Trophoblast cell (in vitro differentiated cells and primary cell): ENCODE measurements around the gene KDM1B.

Experiments used
- DNase-seq, 2 donors: peaks; one replicate each; pipeline ENCODE4 v3.0.0-alpha.2; 2016
- H2AFZ ChIP-seq: 2 replicates; pipeline ENCODE4 v1.6.1; 2013; ENCODE audit warnings: low read length, moderate library complexity, mild to moderate bottlenecking; ENCODE audit not compliant: insufficient read depth, poor library complexity
- H2AK5ac ChIP-seq: 2 replicates; pipeline ENCODE4 v1.6.1; 2013; ENCODE audit warnings: mild to moderate bottlenecking, low read length
- H2BK120ac ChIP-seq: 2 replicates; pipeline ENCODE4 v1.6.1; 2013; ENCODE audit warnings: low read length, mild to moderate bottlenecking, moderate library complexity; ENCODE audit not compliant: insufficient read depth, poor library complexity
- H2BK12ac ChIP-seq: 2 replicates; pipeline ENCODE4 v1.6.1; 2013; ENCODE audit warnings: mild to moderate bottlenecking, low read length, moderate library complexity
- H2BK5ac ChIP-seq: 2 replicates; pipeline ENCODE4 v1.6.1; 2013; ENCODE audit warnings: low read length, low read depth, moderate library complexity, mild to moderate bottlenecking; ENCODE audit not compliant: poor library complexity
- H3K14ac ChIP-seq: 2 replicates; pipeline ENCODE4 v1.6.1; 2013; ENCODE audit warnings: mild to moderate bottlenecking, low read length
- H3K18ac ChIP-seq: 2 replicates; pipeline ENCODE4 v1.6.1; 2013; ENCODE audit warnings: mild to moderate bottlenecking, low read length
- H3K23ac ChIP-seq: 2 replicates; pipeline ENCODE4 v1.6.1; 2013; ENCODE audit warnings: low read length
- H3K27ac ChIP-seq: 2 replicates; pipeline ENCODE4 v1.5.1; 2013; ENCODE audit warnings: low read depth, mild to moderate bottlenecking, inconsistent platforms, low read length, moderate library complexity
- H3K27me3 ChIP-seq: 2 replicates; pipeline ENCODE4 v1.6.1; 2013; ENCODE audit warnings: inconsistent platforms, mild to moderate bottlenecking, low read length, moderate library complexity; ENCODE audit not compliant: insufficient read depth
- H3K36me3 ChIP-seq, 2 experiments: 1 replicate in 1 of 2; 2 replicates in 1 of 2; pipeline ENCODE4 v1.6.1; 2013; ENCODE audit warnings: low read length in 2 of 2, mild to moderate bottlenecking in 2 of 2, moderate library complexity in 1 of 2; ENCODE audit not compliant: insufficient read depth in 2 of 2, control insufficient read depth in 1 of 2
- H3K4ac ChIP-seq: 2 replicates; pipeline ENCODE4 v1.6.1; 2013; ENCODE audit warnings: low read depth, mild to moderate bottlenecking, low read length, moderate library complexity
- H3K4me1 ChIP-seq, 2 experiments: 1 replicate in 1 of 2; 2 replicates in 1 of 2; pipeline ENCODE4 v1.6.1; 2013; ENCODE audit warnings: low read length in 2 of 2, mild to moderate bottlenecking in 2 of 2, moderate library complexity in 1 of 2; ENCODE audit not compliant: insufficient read depth in 2 of 2, control insufficient read depth in 1 of 2
- H3K4me2 ChIP-seq: 2 replicates; pipeline ENCODE4 v1.6.1; 2013; ENCODE audit warnings: inconsistent platforms, mild to moderate bottlenecking, low read length, moderate library complexity
- H3K4me3 ChIP-seq: 2 replicates; pipeline ENCODE4 v1.5.1; 2013; ENCODE audit warnings: mild to moderate bottlenecking, low read depth, low read length, inconsistent platforms
- H3K79me1 ChIP-seq: one replicate; pipeline ENCODE4 v1.6.1; 2013; ENCODE audit warnings: low read length
- H3K79me2 ChIP-seq: 2 replicates; pipeline ENCODE4 v1.6.1; 2013; ENCODE audit warnings: low read length, mild to moderate bottlenecking; ENCODE audit not compliant: control insufficient read depth, insufficient read depth, poor library complexity
- H3K9ac ChIP-seq: 2 replicates; pipeline ENCODE4 v1.6.1; 2013; ENCODE audit warnings: mild to moderate bottlenecking, low read length
- H3K9me3 ChIP-seq: 2 replicates; pipeline ENCODE4 v1.6.1; 2013; ENCODE audit warnings: low read depth, mild to moderate bottlenecking, control low read depth, inconsistent platforms, low read length; ENCODE audit not compliant: insufficient read depth
- H4K12ac ChIP-seq: 2 replicates; pipeline ENCODE4 v1.6.1; 2013; ENCODE audit warnings: low read depth, mild to moderate bottlenecking, low read length, moderate library complexity
- H4K8ac ChIP-seq: 2 replicates; pipeline ENCODE4 v1.6.1; 2013; ENCODE audit warnings: low read depth, mild to moderate bottlenecking, low read length, moderate library complexity
- H4K91ac ChIP-seq: one replicate; pipeline ENCODE4 v1.6.1; 2013; ENCODE audit warnings: low read depth, mild to moderate bottlenecking, low read length, moderate library complexity
- WGBS: extraction: QIAGEN DNeasy Blood & Tissue Kit; methylation state at CpG from one replicate; pipeline ENCODE4 v1.1.7; 2013; ENCODE audit warnings: missing lambda C conversion rate; ENCODE audit not compliant: insufficient read length, insufficient coverage; ENCODE audit errors: extremely low coverage; 5-methylcytosine and 5-hydroxymethylcytosine counted together

The KDM1B gene

GRCh38 chr6:18246205-18246604, 91.0 kb downstream of the KDM1B start:
- Histone ChIP-seq H3K4me2 (no peak overlapping the region), H3K79me1 (no peaks in the 10 kb centered on the region), H4K91ac (no peak overlapping the region), H3K9ac (no peak overlapping the region), H4K12ac (no peak overlapping the region), H3K14ac (no peak overlapping the region), H3K4me3 (no peak overlapping the region), H2BK120ac (no peak overlapping the region), H3K23ac (no peak overlapping the region), H3K18ac (no peak overlapping the region), H2AK5ac (no peak overlapping the region), H3K27ac (no peak overlapping the region), H3K36me3 (peaks cover 12 to 14% of the 10 kb centered on the region in 2 experiments), H2BK12ac (no peak overlapping the region), H3K4me1 (no peaks in the 10 kb centered on the region), H2AFZ (no peak overlapping the region), H3K27me3 (no peaks in the 10 kb centered on the region), H3K9me3 (no peaks in the 10 kb centered on the region), H4K8ac (no peak overlapping the region), H2BK5ac (no peak overlapping the region), H3K4ac (no peak overlapping the region), H3K79me2 (no peaks in the 10 kb centered on the region)
- DNase-seq: no peak

GRCh38 chr6:18247002-18247401, 91.8 kb downstream of the KDM1B start:
- no peak overlapping the region for H3K4me2 ChIP-seq
- H4K12ac ChIP-seq: no peak overlapping the region
- H3K79me1 ChIP-seq: no peaks in the 10 kb centered on the region
- no peak overlapping the region for H4K91ac ChIP-seq
- H3K9me3 ChIP-seq: no peaks in the 10 kb centered on the region
- no peak overlapping the region for H3K27ac ChIP-seq
- DNase-seq: no peak
- H3K79me2 ChIP-seq: no peaks in the 10 kb centered on the region
- H2AFZ ChIP-seq: no peak overlapping the region
- H3K23ac ChIP-seq: no peak overlapping the region
- no peak overlapping the region for H2BK12ac ChIP-seq
- H3K4me1 ChIP-seq: no peaks in the 10 kb centered on the region
- H4K8ac ChIP-seq: no peak overlapping the region
- no peak overlapping the region for H3K4me3 ChIP-seq
- H3K18ac ChIP-seq: no peak overlapping the region
- H2BK120ac ChIP-seq: no peak overlapping the region
- no peak overlapping the region for H2AK5ac ChIP-seq
- H2BK5ac ChIP-seq: no peak overlapping the region
- H3K14ac ChIP-seq: no peak overlapping the region
- no peaks in the 10 kb centered on the region for H3K27me3 ChIP-seq
- H3K4ac ChIP-seq: no peak overlapping the region
- no peak overlapping the region for H3K9ac ChIP-seq
- H3K36me3 ChIP-seq: peaks cover 11 to 14% of the 10 kb centered on the region in 2 experiments

- Histone ChIP-seq H3K27me3 (no peaks in the 10 kb centered on the region), H4K8ac (no peak overlapping the region), H3K79me2 (no peaks in the 10 kb centered on the region)
Observed at GRCh38 chr6:18248698-18249097, 93.5 kb downstream of the KDM1B start.

DNA sequence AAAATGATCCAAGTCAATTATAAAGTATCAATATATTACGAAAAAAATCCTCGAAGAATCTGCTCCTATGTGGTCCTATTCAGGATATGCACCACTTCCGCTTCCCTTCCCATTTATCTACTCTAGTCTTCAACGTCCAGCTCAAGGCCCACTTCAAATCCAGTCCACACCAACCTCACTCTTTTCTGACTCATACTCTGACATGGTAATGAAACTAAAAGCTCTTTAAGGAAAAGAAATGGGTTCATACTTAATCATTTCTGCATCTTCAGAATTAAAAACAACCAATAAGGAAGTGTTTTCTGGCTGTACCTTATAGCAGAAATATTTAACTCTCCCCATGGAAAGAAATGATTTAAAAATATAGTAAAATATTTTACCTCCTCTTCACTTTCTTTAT, 94.0 kb downstream of the KDM1B start:
- H2BK120ac ChIP-seq: no peak overlapping the region
- no peak for DNase-seq
- H4K12ac ChIP-seq: no peak overlapping the region
- no peak overlapping the region for H3K27ac ChIP-seq
- no peak overlapping the region for H2BK12ac ChIP-seq
- no peaks in the 10 kb centered on the region for H3K27me3 ChIP-seq
- WGBS: no CpG with 5 or more reads among the region's 4 CpGs
- H3K14ac ChIP-seq: no peak overlapping the region
- H2AK5ac ChIP-seq: no peak overlapping the region
- no peak overlapping the region for H3K9ac ChIP-seq
- no peaks in the 10 kb centered on the region for H3K9me3 ChIP-seq
- no peaks in the 10 kb centered on the region for H3K79me1 ChIP-seq
- no peak overlapping the region for H2AFZ ChIP-seq
- H4K91ac ChIP-seq: no peak overlapping the region
- no peak overlapping the region for H3K4ac ChIP-seq
- H2BK5ac ChIP-seq: no peak overlapping the region
- H3K18ac ChIP-seq: no peak overlapping the region
- no peak overlapping the region for H3K4me2 ChIP-seq
- no peak overlapping the region for H3K4me3 ChIP-seq
- no peak overlapping the region for H3K23ac ChIP-seq
- H3K4me1 ChIP-seq: no peaks in the 10 kb centered on the region
- peaks cover 13 to 16% of the 10 kb centered on the region in 2 experiments for H3K36me3 ChIP-seq
- H3K79me2 ChIP-seq: no peaks in the 10 kb centered on the region
- H4K8ac ChIP-seq: no peak overlapping the region

More at GRCh38 chr6:18248698-18249097, 93.5 kb downstream of the KDM1B start:
- H3K14ac ChIP-seq: no peak overlapping the region
- no peak overlapping the region for H2BK5ac ChIP-seq
- no peak overlapping the region for H3K4ac ChIP-seq
- H3K23ac ChIP-seq: no peak overlapping the region
- H2BK12ac ChIP-seq: no peak overlapping the region
- H3K4me3 ChIP-seq: no peak overlapping the region
- H3K4me1 ChIP-seq: no peaks in the 10 kb centered on the region
- no peak overlapping the region for H3K27ac ChIP-seq
- no peak overlapping the region for H2BK120ac ChIP-seq
- H3K4me2 ChIP-seq: no peak overlapping the region
- H2AK5ac ChIP-seq: no peak overlapping the region
- H3K79me1 ChIP-seq: no peaks in the 10 kb centered on the region
- H4K12ac ChIP-seq: no peak overlapping the region
- no peak for DNase-seq
- H2AFZ ChIP-seq: no peak overlapping the region
- H3K9me3 ChIP-seq: no peaks in the 10 kb centered on the region
- peaks cover 11 to 12% of the 10 kb centered on the region in 2 experiments for H3K36me3 ChIP-seq
- no peak overlapping the region for H4K91ac ChIP-seq
- H3K18ac ChIP-seq: no peak overlapping the region
- no peak overlapping the region for H3K9ac ChIP-seq
- WGBS: no CpG with 5 or more reads among the region's 2 CpGs
